ENCODE data around the gene LAPTM5. TPM values are rescaled to one million over a fixed set of nuclear protein-coding genes. Genes with fewer than 3 reads are reported as not detected.
"Not testable (repeated sequence)": the region's sequence is repeated elsewhere in the genome, so short reads cannot be mapped to it uniquely, and the experiment has no call there.

The LAPTM5 gene
- total RNA-seq, 4 donors from 2014 or later, result 8.9 to 75.4 (median 40.4) TPM

- Histone ChIP-seq H3K4me1 (peaks cover 0 to 18% (median 2%) of the 10 kb centered on the region in 3 donors), H3K4me3 (no peak overlapping the region), H3K36me3 (no peaks in the 10 kb centered on the region), H3K27ac (no peak overlapping the region), H3K27me3 (peaks cover 35% of the 10 kb centered on the region), H3K9me3 (no peaks in the 10 kb centered on the region)
- 34 to 72% methylated on average over 5 of the region's 7 CpGs for WGBS, 2 donors (ENCODE audit: low coverage in 1 of 2)
- no peak for TF ChIP-seq EP300 (IDR thresholded peaks at IDR 0.05)
- TF ChIP-seq POLR2A (IDR thresholded peaks at IDR 0.05), result no peak
- TF ChIP-seq POLR2AphosphoS5 (IDR thresholded peaks at IDR 0.05), result no peak
- TF ChIP-seq CTCF (IDR thresholded peaks at IDR 0.05), result no peak
- ATAC-seq, result no peak
These were observed 67.5 kb downstream of the LAPTM5 start for GRCh38 chr1:30689901-30690645.

- Histone ChIP-seq H3K27ac (no peak overlapping the region), H3K4me3 (no peak overlapping the region), H3K27me3 (peaks cover 44% of the 10 kb centered on the region), H3K9me3 (no peaks in the 10 kb centered on the region), H3K4me1 (peaks cover 0 to 12% (median 4%) of the 10 kb centered on the region in 3 donors), H3K36me3 (no peaks in the 10 kb centered on the region)
- TF ChIP-seq EP300 (IDR thresholded peaks at IDR 0.05) (no peak), POLR2AphosphoS5 (IDR thresholded peaks at IDR 0.05) (no peak), CTCF (IDR thresholded peaks at IDR 0.05) (no peak), POLR2A (IDR thresholded peaks at IDR 0.05) (no peak)
- no peak for ATAC-seq
- WGBS, 2 donors (ENCODE audit: low coverage in 1 of 2), result 79 to 92% methylated on average over 3 to 4 of the region's 11 CpGs
These were observed 68.4 kb downstream of the LAPTM5 start for GRCh38 chr1:30688920-30689794.

GRCh38 chr1:30688516-30688915, 69.1 kb downstream of the LAPTM5 start:
- WGBS, 2 donors (ENCODE audit: low coverage in 1 of 2), result 98 to 100% methylated on average over 1 to 5 of the region's 9 CpGs
- H3K27me3 ChIP-seq, result peaks cover 50% of the 10 kb centered on the region
- H3K9me3 ChIP-seq, H3K4me1 ChIP-seq, H3K4me3 ChIP-seq, H3K36me3 ChIP-seq, H3K27ac ChIP-seq, ATAC-seq: not testable (repeated sequence)

- WGBS, 2 donors (ENCODE audit: low coverage in 1 of 2), result 92 to 100% methylated on average over 3 to 6 of the region's 6 CpGs
- Histone ChIP-seq H3K36me3 (no peaks in the 10 kb centered on the region), H3K27me3 (peaks cover 52% of the 10 kb centered on the region), H3K4me1 (peaks cover 0 to 8% (median 4%) of the 10 kb centered on the region in 3 donors), H3K27ac (no peak overlapping the region), H3K9me3 (no peaks in the 10 kb centered on the region), H3K4me3 (no peak overlapping the region)
- ATAC-seq, result no peak
- TF ChIP-seq POLR2AphosphoS5 (IDR thresholded peaks at IDR 0.05), result no peak
- no peak for TF ChIP-seq EP300 (IDR thresholded peaks at IDR 0.05)
- no peak for TF ChIP-seq CTCF (IDR thresholded peaks at IDR 0.05)
- no peak for TF ChIP-seq POLR2A (IDR thresholded peaks at IDR 0.05)
These were observed 69.7 kb downstream of the LAPTM5 start for GRCh38 chr1:30687886-30688285.

- no peaks in the 10 kb centered on the region for H3K9me3 ChIP-seq
- 34 to 44% methylated on average over 3 to 7 of the region's 10 CpGs for WGBS, 2 donors (ENCODE audit: low coverage in 1 of 2)
- no peak overlapping the region for H3K4me3 ChIP-seq
- no peak for ATAC-seq
- no peak overlapping the region for H3K27ac ChIP-seq
- H3K27me3 ChIP-seq, result peaks cover 50% of the 10 kb centered on the region
- TF ChIP-seq POLR2A (IDR thresholded peaks at IDR 0.05) (no peak), CTCF (IDR thresholded peaks at IDR 0.05) (no peak), EP300 (IDR thresholded peaks at IDR 0.05) (no peak), POLR2AphosphoS5 (IDR thresholded peaks at IDR 0.05) (no peak)
- H3K4me1 ChIP-seq, result peaks cover 0 to 8% (median 4%) of the 10 kb centered on the region in 3 donors
- H3K36me3 ChIP-seq, result no peaks in the 10 kb centered on the region
These were observed 71.2 kb downstream of the LAPTM5 start for GRCh38 chr1:30686236-30686935.

Data from gastroesophageal sphincter (tissue), 4 donors.